Esophagus muscularis mucosa (tissue), 4 donors: ENCODE results near the gene GPC5. TPM values are rescaled to one million over a fixed set of nuclear protein-coding genes. Genes with fewer than 3 reads are reported as not detected.

Experiments
- DNase-seq: peaks from one replicate; pipeline ENCODE4 v3.0.0-alpha.2; 2017; ENCODE audit errors: extremely low spot score
- H3K27ac ChIP-seq, 4 donors: fragments of 200-600 bp; sonication (generic); replicated peaks in 1 of 4; 1 replicate in 3 of 4; 2 replicates in 1 of 4; pipeline ENCODE4 v1.5.1; 2016 to 2019; ENCODE audit warnings: mild to moderate bottlenecking in 1 of 4
- H3K27me3 ChIP-seq, 4 donors: fragments of 200-600 bp; sonication (generic); one replicate each; pipeline versions ENCODE4 v1.5.1 to v1.6.0; 2016 to 2019
- H3K36me3 ChIP-seq, 4 donors: fragments of 200-600 bp; sonication (generic); one replicate each; pipeline ENCODE4 v1.5.1; 2016 to 2019
- H3K4me1 ChIP-seq, 4 donors: fragments of 200-600 bp; sonication (generic); one replicate each; pipeline ENCODE4 v1.5.1; 2016 to 2019
- H3K4me3 ChIP-seq, 4 donors: fragments of 200-600 bp; sonication (generic); 1 replicate in 2 of 4; 2 replicates in 2 of 4; pipeline ENCODE4 v1.5.1; 2016 to 2019; ENCODE audit warnings: mild to moderate bottlenecking in 4 of 4, moderate library complexity in 1 of 4
- H3K9me3 ChIP-seq, 4 donors: fragments of 200-600 bp; sonication (generic); 1 replicate in 3 of 4; 2 replicates in 1 of 4; pipeline ENCODE4 v1.5.1; 2016 to 2019
- CTCF ChIP-seq, 3 experiments: fragments of 200-600 bp in 2 of 3; fragments of 450-650 bp in 1 of 3; sonication (generic) in 2 of 3; IDR thresholded peaks; one replicate each; pipeline ENCODE4 v1.5.1; 2017 to 2019; ENCODE audit warnings: antibody characterized with exemption in 3 of 3, mild to moderate bottlenecking in 2 of 3, moderate library complexity in 1 of 3
- EP300 ChIP-seq: sonication (generic); formaldehyde crosslinking; IDR thresholded peaks from one replicate; pipeline ENCODE4 v1.6.1; 2017; ENCODE audit warnings: antibody characterized with exemption
- POLR2A ChIP-seq: fragments of 450-650 bp; IDR thresholded peaks from one replicate; pipeline ENCODE4 v1.6.1; 2017; ENCODE audit warnings: antibody characterized with exemption, moderate library complexity, mild to moderate bottlenecking, low read depth
- POLR2AphosphoS5 ChIP-seq, 2 donors: sonication (generic); formaldehyde crosslinking; IDR thresholded peaks; one replicate each; pipeline ENCODE4 v1.6.1; 2017; ENCODE audit warnings: antibody characterized with exemption in 2 of 2
- WGBS: methylation state at CpG from one replicate; pipeline ENCODE4 v1.1.5; 2018; 5-methylcytosine and 5-hydroxymethylcytosine counted together
- intact Hi-C: fragments of 100-400 bp; cut with DNase I; formaldehyde crosslinking; loops from one replicate; pipeline ENCODE4 v1.15.1; 2023
- total RNA-seq, 4 donors: library from RNA; depleted of rRNA; stranded (reverse); fragments of >200 nt; gene quantifications; one replicate each; pipeline versions ENCODE4 v1.1.0 to v1.2.1, GENCODE V29; 2016

GPC5 gene
- total RNA-seq, 4 donors from 2014 or later: 0.13 to 0.42 (median 0.33) TPM; not detected in 1

DNA sequence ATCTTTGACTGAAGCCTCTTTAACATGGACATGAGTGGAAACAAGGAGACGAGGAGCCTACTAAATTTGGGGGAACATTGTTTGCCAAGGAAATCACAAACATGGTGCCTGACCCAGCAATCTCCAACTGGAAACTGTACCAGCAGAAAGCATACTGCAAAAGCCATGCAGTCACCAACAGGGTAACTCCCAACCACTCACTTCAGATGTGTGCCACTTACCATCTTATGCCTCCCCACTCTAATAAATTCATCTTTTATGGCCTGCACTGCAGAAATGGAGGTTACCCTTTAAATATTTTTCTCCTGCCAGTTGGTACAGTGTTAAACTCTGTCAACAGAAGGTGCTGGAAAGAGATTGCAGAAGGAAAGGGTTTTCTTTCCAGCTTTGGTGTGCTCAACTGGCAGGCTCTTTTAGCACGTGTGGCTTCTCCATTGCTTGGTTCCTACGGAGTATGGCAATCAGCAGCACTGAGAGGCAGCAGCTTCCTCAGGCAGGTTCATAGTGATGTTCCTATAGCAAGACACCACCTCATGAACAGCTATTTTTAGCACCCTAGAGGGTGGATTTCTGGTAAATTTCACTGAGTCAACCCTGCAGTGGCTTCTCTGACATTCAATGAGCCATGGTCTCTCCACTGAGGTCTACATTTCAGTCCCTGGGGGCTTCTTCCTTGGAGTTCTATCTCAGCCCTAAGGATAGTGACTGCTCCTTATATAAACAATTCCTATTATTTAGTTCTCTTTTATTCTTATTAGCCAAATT is 29.6 kb upstream of the GPC5 start:
- Histone ChIP-seq H3K4me3 (no peak overlapping the region), H3K36me3 (no peaks in the 10 kb centered on the region), H3K27me3 (no peaks in the 10 kb centered on the region), H3K4me1 (no peaks in the 10 kb centered on the region), H3K9me3 (no peaks in the 10 kb centered on the region), H3K27ac (no peak overlapping the region)
- 89% methylated on average over 3 of the region's 3 CpGs for WGBS
- intact Hi-C loops: no loop called here
- no peak for TF ChIP-seq CTCF (IDR thresholded peaks at IDR 0.05)
- TF ChIP-seq EP300: no peak
- no peak for TF ChIP-seq POLR2AphosphoS5 (IDR thresholded peaks at IDR 0.05)
- TF ChIP-seq POLR2A: no peak
- no peak for DNase-seq

GRCh38 chr13:91369441-91369831 is 29.0 kb upstream of the GPC5 start:
- H3K4me1 ChIP-seq: no peaks in the 10 kb centered on the region
- no peak for TF ChIP-seq POLR2A
- no peak for TF ChIP-seq CTCF (IDR thresholded peaks at IDR 0.05)
- no peak for TF ChIP-seq EP300
- no peak for TF ChIP-seq POLR2AphosphoS5 (IDR thresholded peaks at IDR 0.05)
- H3K9me3 ChIP-seq: no peaks in the 10 kb centered on the region
- intact Hi-C loops: no loop called here
- H3K4me3 ChIP-seq: no peak overlapping the region
- no peaks in the 10 kb centered on the region for H3K27me3 ChIP-seq
- 51% methylated on average over 3 of the region's 3 CpGs for WGBS
- H3K27ac ChIP-seq: no peak overlapping the region
- no peak for DNase-seq
- no peaks in the 10 kb centered on the region for H3K36me3 ChIP-seq

GRCh38 chr13:91370501-91370900 is 27.9 kb upstream of the GPC5 start:
- TF ChIP-seq CTCF (IDR thresholded peaks at IDR 0.05) (no peak), POLR2AphosphoS5 (IDR thresholded peaks at IDR 0.05) (no peak), EP300 (no peak), POLR2A (no peak)
- intact Hi-C loops: no loop called here
- 89% methylated on average over 2 of the region's 2 CpGs for WGBS
- Histone ChIP-seq H3K27me3 (no peaks in the 10 kb centered on the region), H3K9me3 (no peaks in the 10 kb centered on the region), H3K36me3 (no peaks in the 10 kb centered on the region), H3K4me3 (no peak overlapping the region), H3K4me1 (no peaks in the 10 kb centered on the region), H3K27ac (no peak overlapping the region)
- DNase-seq: no peak

DNA sequence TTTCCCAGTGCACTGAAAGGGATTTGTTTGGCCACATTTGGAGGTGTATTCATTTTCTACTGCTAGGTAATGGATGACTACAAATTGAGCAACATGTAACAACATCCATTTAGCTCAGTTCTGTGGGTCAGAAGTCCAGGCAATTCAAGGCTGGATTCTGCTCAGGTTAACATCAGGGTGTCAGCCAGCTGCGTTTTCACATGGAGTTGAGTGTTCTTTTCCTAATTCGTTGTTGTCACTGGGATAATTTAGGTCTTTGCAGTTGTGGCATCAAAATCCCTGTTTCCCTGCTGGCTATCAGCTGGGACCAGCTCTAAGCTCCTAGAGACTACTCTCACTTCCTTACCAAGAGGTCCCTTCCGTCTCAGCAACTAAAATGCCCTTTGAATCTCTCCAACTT is 25.5 kb upstream of the GPC5 start:
- no peaks in the 10 kb centered on the region for H3K27me3 ChIP-seq
- no peak overlapping the region for H3K27ac ChIP-seq
- TF ChIP-seq EP300 (no peak), CTCF (IDR thresholded peaks at IDR 0.05) (no peak), POLR2AphosphoS5 (IDR thresholded peaks at IDR 0.05) (no peak)
- intact Hi-C loops: no loop called here
- 67% methylated on average over 3 of the region's 3 CpGs for WGBS
- no peaks in the 10 kb centered on the region for H3K9me3 ChIP-seq
- DNase-seq: no peak
- no peaks in the 10 kb centered on the region for H3K4me1 ChIP-seq
- H3K4me3 ChIP-seq: no peak overlapping the region
- no peaks in the 10 kb centered on the region for H3K36me3 ChIP-seq
